WTC11 (cell line): Measurements from ENCODE around the gene ARHGAP26. TPM values are rescaled to one million over a fixed set of nuclear protein-coding genes. Genes with fewer than 3 reads are reported as not detected.
A peak's percentile ranks its signal among the peaks of the same experiment; 100 is the strongest.

Experiments used
- ATAC-seq: fragments of 200-7000 bp; cut with Tn5 transposase; 2 replicates; pipeline ENCODE4 v1.10.0; 2021; ENCODE audit warnings: mild to moderate bottlenecking, moderate library complexity
- CTCF ChIA-PET: fragments of 300-600 bp; sonication (Branson Sonifier 250); formaldehyde crosslinking; loops from one replicate; lab custom pipeline; 2021; ENCODE audit warnings: antibody characterized with exemption; lab: Charles Lee
- POLR2A ChIA-PET: fragments of 350-600 bp; sonication (Branson Sonifier 250); formaldehyde crosslinking; loops from one replicate; lab custom pipeline; 2021; ENCODE audit warnings: antibody characterized with exemption; lab: Charles Lee
- DNase-seq: peaks from one replicate; pipeline ENCODE4 v3.0.0; 2021; ENCODE audit warnings: low spot score
- H3K27ac Mint-ChIP-seq: 2 replicates; pipeline ENCODE4 v1.8.0; 2021; ENCODE audit warnings: mixed read lengths
- H3K27me3 Mint-ChIP-seq: 2 replicates; pipeline ENCODE4 v1.8.0; 2021; ENCODE audit warnings: low read depth, mild to moderate bottlenecking, moderate library complexity, mixed read lengths
- H3K36me3 Mint-ChIP-seq: 2 replicates; pipeline ENCODE4 v1.8.0; 2021; ENCODE audit warnings: mixed read lengths
- H3K4me1 Mint-ChIP-seq: 2 replicates; pipeline ENCODE4 v1.8.0; 2022; ENCODE audit warnings: mixed read lengths
- H3K4me3 Mint-ChIP-seq: 2 replicates; pipeline ENCODE4 v1.8.0; 2021; ENCODE audit warnings: mild to moderate bottlenecking, moderate library complexity, mixed read lengths
- H3K9me3 Mint-ChIP-seq: 2 replicates; pipeline ENCODE4 v1.8.0; 2021; ENCODE audit warnings: mixed read lengths
- AFF4 ChIP-seq: sonication (generic); formaldehyde crosslinking; IDR thresholded peaks from 2 replicates; pipeline ENCODE4 v1.8.1; 2023; ENCODE audit warnings: mild to moderate bottlenecking, missing genetic modification reagents, borderline replicate concordance
- ARID4B ChIP-seq: sonication (generic); formaldehyde crosslinking; IDR thresholded peaks from 2 replicates; pipeline ENCODE4 v1.8.0; 2023; ENCODE audit warnings: missing genetic modification reagents, mild to moderate bottlenecking, borderline replicate concordance
- CREB1 ChIP-seq: sonication (generic); formaldehyde crosslinking; IDR thresholded peaks from 2 replicates; pipeline ENCODE4 v1.8.0; 2023; ENCODE audit warnings: mild to moderate bottlenecking, missing genetic modification reagents
- GABPB1 ChIP-seq: sonication (generic); formaldehyde crosslinking; IDR thresholded peaks from 2 replicates; pipeline ENCODE4 v1.8.1; 2023; ENCODE audit warnings: mild to moderate bottlenecking, missing genetic modification reagents
- HMGA2 ChIP-seq: fragments of 250-450 bp; sonication (Bioruptor Pico); IDR thresholded peaks from 2 replicates; pipeline ENCODE4 v1.4.0; 2021; ENCODE audit warnings: mild to moderate bottlenecking, moderate library complexity
- HMGXB4 ChIP-seq: sonication (generic); formaldehyde crosslinking; IDR thresholded peaks from 2 replicates; pipeline ENCODE4 v1.8.1; 2023; ENCODE audit warnings: mild to moderate bottlenecking, moderate library complexity, missing genetic modification reagents
- MLX ChIP-seq: sonication (generic); formaldehyde crosslinking; IDR thresholded peaks from 2 replicates; pipeline ENCODE4 v1.8.1; 2023; ENCODE audit warnings: mild to moderate bottlenecking, missing genetic modification reagents, moderate library complexity
- NR1H2 ChIP-seq: sonication (generic); formaldehyde crosslinking; IDR thresholded peaks from 2 replicates; pipeline ENCODE4 v1.9.0; 2021; ENCODE audit warnings: mild to moderate bottlenecking, moderate library complexity, missing genetic modification reagents
- RELA ChIP-seq: sonication (generic); formaldehyde crosslinking; IDR thresholded peaks from 2 replicates; pipeline ENCODE4 v1.8.1; 2022; ENCODE audit warnings: missing genetic modification reagents, mild to moderate bottlenecking, borderline replicate concordance
- SOX15 ChIP-seq: fragments of 250-450 bp; sonication (Bioruptor Pico); IDR thresholded peaks from 2 replicates; pipeline ENCODE4 v1.9.0; 2021; ENCODE audit warnings: mild to moderate bottlenecking
- ZBTB43 ChIP-seq: sonication (generic); formaldehyde crosslinking; IDR thresholded peaks from 2 replicates; pipeline ENCODE4 v1.8.1; 2023; ENCODE audit warnings: mild to moderate bottlenecking, missing genetic modification reagents
- ZSCAN18 ChIP-seq: fragments of 250-450 bp; sonication (Bioruptor Pico); IDR thresholded peaks from 2 replicates; pipeline ENCODE4 v2.1.2; 2022; ENCODE audit warnings: mild to moderate bottlenecking, moderate library complexity
- total RNA-seq: library from RNA; stranded (reverse); gene quantifications from 3 replicates; pipeline ENCODE4 v1.2.3, GENCODE V29; 2021
- TF ChIP-seq, protein P1 (sequence below): fragments of 250-450 bp; sonication (Bioruptor Pico); IDR thresholded peaks from 2 replicates; pipeline ENCODE4 v1.8.0; 2021; ENCODE audit warnings: mild to moderate bottlenecking
- TF ChIP-seq, protein P2 (sequence below): sonication (generic); formaldehyde crosslinking; IDR thresholded peaks from 2 replicates; pipeline ENCODE4 v1.8.0; 2022; ENCODE audit warnings: mild to moderate bottlenecking, missing genetic modification reagents

Gene ARHGAP26
- total RNA-seq, 1 experiment from 2014 or later: 22.3 TPM

GRCh38 chr5:142918959-142919635 lies 148.9 kb downstream of the ARHGAP26 start:
- H3K9me3 Mint-ChIP-seq: no peaks in the 10 kb centered on the region
- ATAC-seq (no peak), DNase-seq (no peak)
- no peak overlapping the region for H3K4me3 Mint-ChIP-seq
- H3K27ac Mint-ChIP-seq: peak overlapping the region; percentile 21; the same call in 1 of the 2 replicates
- POLR2A ChIA-PET: no interaction called here
- H3K4me1 Mint-ChIP-seq: peaks cover 11% of the 10 kb centered on the region
- TF ChIP-seq HMGA2 (CRISPR knock-in tag) (no peak), GABPB1 (CRISPR knock-in tag) (no peak), CREB1 (CRISPR knock-in tag) (no peak), RELA (CRISPR knock-in tag) (no peak), AFF4 (no peak), HMGXB4 (CRISPR knock-in tag) (no peak)
- TF ChIP-seq, protein P1, sequence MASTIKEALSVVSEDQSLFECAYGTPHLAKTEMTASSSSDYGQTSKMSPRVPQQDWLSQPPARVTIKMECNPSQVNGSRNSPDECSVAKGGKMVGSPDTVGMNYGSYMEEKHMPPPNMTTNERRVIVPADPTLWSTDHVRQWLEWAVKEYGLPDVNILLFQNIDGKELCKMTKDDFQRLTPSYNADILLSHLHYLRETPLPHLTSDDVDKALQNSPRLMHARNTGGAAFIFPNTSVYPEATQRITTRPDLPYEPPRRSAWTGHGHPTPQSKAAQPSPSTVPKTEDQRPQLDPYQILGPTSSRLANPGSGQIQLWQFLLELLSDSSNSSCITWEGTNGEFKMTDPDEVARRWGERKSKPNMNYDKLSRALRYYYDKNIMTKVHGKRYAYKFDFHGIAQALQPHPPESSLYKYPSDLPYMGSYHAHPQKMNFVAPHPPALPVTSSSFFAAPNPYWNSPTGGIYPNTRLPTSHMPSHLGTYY (CRISPR knock-in tag): no peak
- CTCF ChIA-PET: interaction anchor here (0.6 kb wide), 1 partner anchor 52 kb away, joined by 3 read pairs; no protein-coding TSS in a partner anchor
- H3K27me3 Mint-ChIP-seq: no peaks in the 10 kb centered on the region
- H3K36me3 Mint-ChIP-seq: peaks cover 2% of the 10 kb centered on the region

DNA sequence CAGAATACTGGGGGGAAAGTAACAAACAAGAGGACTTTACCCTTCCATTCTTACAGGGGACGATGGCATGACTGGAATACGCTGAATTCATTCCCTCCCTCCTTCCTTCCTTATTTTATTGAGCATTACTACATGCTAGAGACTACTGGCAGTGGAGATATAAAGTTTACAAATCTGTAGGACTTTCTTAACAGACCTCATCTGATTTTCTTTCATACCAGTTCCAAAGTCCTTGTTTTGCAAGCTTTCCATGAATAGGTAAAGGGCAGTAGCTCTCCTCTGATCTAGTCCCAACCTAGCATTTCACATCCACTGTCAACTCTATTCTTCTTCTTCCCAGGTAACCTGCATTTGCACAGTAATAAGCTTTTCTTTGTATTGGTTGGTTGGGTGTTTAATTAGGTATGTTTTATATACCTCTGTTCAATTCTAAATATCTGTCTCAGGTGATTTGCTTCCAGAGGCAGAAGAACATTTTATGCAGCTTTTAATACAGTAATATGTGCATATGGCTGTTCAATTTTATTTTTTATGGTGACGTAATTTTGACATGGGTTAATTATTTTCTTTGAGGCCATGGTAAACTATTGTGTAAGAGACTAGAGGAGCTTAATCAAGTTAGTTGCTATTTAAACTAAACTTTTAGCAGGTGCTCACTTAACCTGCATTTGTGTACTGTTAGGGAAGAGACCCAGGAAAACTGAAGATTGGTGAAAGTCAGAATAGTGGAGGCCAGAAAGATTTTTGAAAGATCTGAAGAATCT lies 150.9 kb downstream of the ARHGAP26 start:
- no peak for DNase-seq

More for the DNA sequence above, 150.9 kb downstream of the ARHGAP26 start:
- Mint-ChIP-seq H3K4me1 (peaks cover 11% of the 10 kb centered on the region), H3K9me3 (peaks cover 3% of the 10 kb centered on the region; the same call in 1 of the 2 replicates), H3K27ac (no peak overlapping the region), H3K27me3 (no peaks in the 10 kb centered on the region), H3K4me3 (no peak overlapping the region), H3K36me3 (peaks cover 4% of the 10 kb centered on the region)
- CTCF ChIA-PET: interaction anchor here (0.9 to 2.3 kb wide), 3 partner anchors 33 to 208 kb away, joined by 3 to 11 read pairs (median 7); no protein-coding TSS in a partner anchor
- POLR2A ChIA-PET: no interaction called here
- TF ChIP-seq NR1H2 (CRISPR knock-in tag): no peak
- TF ChIP-seq, protein P2, sequence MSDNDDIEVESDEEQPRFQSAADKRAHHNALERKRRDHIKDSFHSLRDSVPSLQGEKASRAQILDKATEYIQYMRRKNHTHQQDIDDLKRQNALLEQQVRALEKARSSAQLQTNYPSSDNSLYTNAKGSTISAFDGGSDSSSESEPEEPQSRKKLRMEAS (CRISPR knock-in tag): no peak
- TF ChIP-seq SOX15 (CRISPR knock-in tag): no peak
- TF ChIP-seq ARID4B (CRISPR knock-in tag): no peak
- no peak for TF ChIP-seq MLX (CRISPR knock-in tag)
- no peak for TF ChIP-seq ZBTB43 (CRISPR knock-in tag)
- TF ChIP-seq ZSCAN18: no peak
- ATAC-seq: no peak
